UCSD-AML1 (cell line): ENCODE results near the gene TMEM178B.
"Not testable (repeated sequence)": the region's sequence is repeated elsewhere in the genome, so short reads cannot be mapped to it uniquely, and the experiment has no call there.

Experiments used
- DNase-seq: peaks from one replicate; lab custom pipeline; 2025; ENCODE audit not compliant: unreplicated experiment; lab: John Stamatoyannopoulos, UW

TMEM178B gene

DNA sequence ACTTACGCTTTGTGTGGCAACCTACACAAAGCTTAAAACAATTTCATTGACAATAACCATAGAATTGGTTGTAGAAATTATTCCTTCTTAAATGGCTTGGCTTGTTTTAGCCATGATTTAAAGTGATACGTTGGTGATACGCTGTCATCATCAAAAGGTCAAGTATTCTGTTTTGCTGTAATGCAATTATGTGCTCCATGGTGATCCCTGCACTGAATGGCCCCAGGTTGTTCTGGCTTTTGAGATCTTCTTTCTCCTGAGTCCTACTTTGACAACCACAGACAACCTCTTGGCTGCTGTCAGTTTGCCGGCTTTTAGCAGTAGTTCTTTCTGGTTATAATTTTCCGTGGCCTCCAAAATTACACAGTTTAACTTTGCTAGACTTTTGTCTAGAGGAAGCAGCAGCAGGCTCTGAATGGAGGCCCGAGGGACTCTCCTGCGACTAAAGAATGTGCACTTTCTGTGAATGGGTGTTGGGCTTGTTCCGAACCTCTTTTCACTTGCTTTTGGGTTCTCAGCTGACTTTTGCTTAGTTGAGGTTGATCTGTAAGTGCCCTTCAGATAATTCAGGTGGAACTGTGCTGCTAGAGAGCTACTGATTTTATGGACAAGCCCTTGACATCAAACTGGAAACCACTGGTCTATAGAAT, 104.7 kb downstream of the TMEM178B start:
- no peak for DNase-seq

DNA sequence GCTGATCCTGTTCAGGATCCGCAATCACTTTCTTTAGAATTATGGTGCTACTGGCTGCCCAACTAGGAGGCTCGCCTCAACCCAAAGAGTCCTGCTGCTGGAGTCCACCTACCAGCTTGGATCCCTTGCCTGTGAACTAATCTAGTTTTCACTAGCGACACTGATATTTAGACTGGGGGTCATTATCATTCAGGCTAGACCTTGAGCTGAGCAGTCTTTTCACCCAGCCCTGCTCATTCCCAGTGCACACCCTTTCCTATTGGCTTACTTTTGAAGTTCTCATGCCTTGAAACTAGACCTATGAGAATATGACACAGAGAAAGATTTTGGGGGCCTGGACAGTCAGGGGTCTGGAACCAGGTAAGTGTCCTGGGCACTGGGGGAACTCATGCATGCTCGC, 107.9 kb downstream of the TMEM178B start:
- no peak for DNase-seq

DNA sequence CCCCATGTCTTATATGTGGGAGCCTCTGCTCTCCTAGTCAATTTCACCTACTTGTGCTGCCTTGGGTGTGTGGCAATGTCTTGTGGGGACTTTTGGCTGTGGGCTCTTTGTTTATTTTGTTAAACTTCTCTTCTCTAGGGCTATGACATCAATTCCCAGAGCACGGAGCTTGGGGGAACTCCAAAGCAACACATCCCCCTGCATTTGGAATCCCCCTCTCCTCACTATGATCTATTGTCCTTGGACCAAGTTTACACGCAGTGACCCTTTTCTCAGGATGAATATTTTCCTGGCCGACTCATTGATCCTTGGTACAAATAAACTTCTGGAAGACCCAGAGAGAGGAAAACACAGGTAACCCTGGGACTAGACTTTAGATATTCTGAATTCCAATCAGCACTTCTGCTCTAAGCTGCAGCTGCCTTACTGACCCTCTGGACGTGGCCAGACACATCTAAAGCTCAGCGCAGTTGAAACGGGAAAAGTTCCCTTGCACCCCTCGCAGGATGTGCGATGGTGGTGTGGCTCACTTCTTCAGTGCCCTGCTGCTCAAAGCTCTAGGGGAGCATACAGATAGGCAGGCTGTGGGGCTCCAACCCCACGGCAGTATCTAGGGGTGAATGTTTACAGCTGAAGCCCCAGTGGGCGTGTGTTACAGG, 110.8 kb downstream of the TMEM178B start:
- DNase-seq = no peak

DNA sequence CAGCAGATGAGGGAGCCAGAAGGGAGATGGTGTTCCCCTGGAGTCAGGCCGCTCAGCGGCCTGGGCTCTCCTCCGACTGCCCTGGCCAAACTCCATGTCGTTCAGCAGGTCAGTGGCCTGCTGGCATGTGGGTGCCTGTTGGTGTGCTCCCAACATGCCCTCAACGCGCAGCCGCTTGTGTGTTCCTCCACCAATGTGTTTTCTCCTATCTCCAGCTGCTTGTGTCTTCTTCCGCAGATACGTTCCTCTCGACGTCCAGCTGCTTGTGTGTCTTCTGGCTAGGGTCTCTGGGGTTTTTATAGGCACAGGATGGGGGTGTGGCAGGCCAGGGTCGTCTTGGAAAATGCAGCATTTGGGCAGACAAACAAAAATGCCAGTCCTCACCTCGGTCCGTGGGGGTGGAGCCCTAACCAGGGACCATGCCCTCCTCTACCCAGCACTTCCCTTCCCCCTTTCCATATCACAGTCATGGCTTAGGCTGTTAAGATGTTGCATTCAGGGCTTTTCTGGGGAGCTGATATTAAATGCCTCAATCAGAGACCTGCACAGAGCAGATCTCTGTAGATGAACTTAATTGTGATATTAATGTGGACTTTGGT, 111.6 kb downstream of the TMEM178B start:
- DNase-seq = no peak

DNA sequence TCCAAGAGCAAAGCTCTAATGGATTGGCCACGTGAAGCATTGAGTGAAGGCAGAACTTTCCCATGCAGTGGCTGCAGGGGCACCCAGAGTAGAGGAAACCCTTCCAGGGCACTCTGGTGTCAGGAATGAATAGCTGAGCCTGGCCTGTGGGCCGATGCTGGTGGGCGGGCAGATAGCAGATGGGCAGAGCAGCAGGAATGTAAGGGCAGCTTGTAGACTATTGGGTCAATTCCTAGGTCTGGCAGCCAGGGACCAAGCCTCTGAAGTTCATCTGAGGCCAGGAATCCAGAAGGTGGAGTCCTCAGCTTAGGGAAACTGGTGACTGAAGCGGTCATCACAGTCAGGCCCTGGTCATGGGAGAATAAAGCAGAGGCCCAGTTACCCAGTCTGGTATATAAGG, 115.4 kb downstream of the TMEM178B start:
- no peak for DNase-seq

DNA sequence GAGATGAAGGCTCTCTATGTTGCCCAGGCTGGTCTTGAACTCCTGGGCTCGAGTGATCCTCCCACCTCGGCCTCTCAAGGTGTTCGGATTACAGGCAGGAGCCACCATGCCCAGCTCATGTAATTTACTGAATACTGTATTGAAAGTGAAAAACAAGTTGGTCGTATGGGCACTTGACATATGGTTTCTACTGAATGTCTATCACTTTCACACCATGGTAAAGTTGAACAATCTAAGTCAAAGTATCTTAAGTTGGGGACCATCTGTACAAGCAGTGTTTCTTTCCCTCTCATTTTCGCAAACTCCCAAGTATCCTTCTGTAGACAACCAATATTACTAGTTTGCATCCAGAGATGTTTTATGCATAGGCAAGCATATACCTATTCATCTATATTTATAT, 116.6 kb downstream of the TMEM178B start:
- DNase-seq = no peak

DNA sequence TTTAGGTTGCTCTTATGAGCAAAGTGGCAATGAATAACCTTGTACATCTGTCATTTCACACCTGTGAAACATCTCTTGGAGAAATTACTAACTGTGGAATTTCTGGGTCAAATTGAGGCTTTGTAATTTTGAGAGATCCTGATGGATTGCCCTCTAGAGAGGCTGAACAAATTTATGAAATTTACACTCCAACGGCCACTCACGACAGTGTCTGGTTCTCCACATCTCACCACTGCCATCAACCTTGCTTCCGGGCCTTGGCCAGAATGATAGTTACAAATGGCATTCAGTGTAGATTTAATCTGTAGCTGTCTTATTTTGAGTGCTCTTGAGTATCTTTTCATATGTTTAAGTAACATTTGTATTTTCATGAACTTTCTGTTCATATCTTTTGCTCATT, 117.4 kb downstream of the TMEM178B start:
- no peak for DNase-seq

DNA sequence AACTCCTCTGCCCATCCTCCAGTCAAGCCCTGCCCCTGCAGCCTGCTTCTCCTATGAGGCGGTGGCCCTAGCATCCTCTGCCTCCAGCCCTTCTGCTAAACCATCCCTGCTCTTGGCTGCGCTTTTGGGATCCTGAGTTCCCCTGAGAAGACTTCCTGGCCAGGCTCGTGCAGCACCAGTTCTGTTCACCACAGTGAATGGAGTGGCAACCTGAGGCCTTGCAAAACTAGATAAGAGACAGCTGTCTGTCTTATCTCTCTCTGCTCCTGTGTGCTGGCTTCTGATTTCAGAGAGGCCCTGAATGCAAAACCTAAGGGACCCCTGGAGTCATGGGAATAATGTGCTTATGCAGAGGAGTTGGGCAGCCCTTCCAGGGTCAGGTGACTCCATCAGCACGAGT, 119.2 kb downstream of the TMEM178B start:
- no peak for DNase-seq

DNA sequence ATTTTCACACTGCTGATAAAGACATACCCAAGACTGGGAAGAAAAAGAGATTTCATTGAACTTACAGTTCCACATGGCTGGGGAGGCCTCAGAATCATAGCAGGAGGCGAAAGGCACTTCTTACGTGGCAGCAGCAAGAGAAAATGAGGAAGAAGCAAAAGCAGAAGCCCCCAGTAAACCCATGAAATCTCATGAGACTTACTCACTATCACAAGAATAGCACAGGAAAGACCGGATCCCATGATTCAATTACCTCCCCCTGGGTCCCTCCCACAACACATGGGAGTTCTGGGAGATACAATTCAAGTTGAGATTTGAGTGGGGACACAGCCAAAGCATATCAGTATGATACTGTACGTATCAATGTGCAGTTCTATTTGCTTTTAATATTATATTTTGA, 121.9 kb downstream of the TMEM178B start:
- not testable (repeated sequence) for DNase-seq

DNA sequence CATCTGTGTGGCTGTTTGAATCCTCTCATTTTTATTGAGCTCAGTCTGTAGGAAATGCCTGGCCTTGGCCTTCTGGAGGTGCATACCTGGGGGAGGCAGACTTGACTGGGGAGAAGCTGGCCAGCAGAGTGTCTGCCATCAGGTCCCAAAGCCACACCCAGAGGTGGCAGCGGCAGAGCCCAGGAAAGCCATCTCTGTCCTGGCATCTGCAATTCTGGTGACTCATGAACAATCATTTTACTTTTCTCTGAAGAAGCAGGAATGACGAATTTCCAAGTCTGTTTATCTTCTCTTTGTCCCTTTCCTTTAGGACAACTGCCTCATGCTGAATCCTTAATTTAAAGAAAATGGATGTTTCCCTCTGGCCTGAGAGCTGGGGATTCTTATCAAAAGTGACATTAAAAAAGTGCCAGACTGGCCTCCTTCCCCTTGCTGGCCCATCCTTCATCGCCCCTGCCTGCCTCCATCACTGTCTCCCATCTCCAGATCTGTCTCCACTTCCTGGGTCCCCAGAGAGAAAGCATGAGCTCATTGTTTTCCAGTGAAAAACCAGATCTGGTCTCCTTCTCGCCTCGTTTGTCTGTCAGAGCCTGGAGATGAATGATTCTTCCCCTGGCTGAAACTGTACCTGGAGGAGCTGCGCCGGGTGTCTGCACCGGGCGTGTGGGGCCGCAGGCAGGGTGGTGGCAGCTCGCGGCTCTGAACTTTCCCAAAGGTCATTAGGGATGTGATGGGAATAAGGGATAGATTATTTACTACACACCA, 124.5 kb downstream of the TMEM178B start:
- no peak for DNase-seq

DNA sequence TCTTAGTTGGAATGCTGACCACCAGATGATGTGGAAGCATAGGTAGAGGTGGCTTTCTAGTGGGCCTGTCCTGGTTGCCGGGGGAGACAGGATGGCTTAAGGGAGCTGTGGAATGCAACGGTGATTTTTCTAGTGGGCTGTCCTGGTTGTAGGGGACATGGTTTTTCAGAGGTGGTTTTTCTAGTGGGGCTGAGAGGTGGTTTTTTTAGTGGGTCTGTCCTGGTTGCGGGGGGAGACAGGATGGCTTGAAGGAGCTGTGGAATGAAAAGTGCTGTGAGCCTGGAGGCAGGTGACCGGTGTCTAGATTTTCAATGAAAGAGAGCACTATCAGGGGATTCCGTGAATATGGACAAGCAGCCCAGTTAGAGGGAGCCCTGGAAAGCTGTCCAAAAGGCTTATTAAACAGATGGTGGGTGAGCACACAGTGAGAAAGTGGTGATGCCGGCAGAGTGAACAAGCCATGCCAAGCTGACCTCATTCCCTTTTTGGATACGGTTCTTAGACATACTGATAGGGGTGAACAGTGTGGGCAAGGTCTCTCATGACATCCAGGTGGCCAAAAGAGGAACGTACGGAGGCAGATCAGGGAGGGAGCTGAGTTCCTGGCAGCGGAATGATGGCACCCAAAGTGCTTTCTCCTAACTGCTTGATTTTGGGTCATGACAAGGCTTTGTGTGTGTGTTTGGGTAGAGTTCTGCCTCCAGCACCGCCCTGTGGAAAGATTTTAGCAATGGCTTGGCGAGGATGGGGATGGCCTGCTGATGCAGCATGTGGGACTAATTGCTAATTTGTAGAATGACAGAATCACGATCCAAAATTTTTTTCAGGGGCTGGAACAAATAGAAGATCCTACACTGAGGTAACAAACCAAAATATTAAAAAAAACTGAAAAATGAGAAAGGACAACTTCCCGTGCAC, 126.6 kb downstream of the TMEM178B start:
- no peak for DNase-seq

DNA sequence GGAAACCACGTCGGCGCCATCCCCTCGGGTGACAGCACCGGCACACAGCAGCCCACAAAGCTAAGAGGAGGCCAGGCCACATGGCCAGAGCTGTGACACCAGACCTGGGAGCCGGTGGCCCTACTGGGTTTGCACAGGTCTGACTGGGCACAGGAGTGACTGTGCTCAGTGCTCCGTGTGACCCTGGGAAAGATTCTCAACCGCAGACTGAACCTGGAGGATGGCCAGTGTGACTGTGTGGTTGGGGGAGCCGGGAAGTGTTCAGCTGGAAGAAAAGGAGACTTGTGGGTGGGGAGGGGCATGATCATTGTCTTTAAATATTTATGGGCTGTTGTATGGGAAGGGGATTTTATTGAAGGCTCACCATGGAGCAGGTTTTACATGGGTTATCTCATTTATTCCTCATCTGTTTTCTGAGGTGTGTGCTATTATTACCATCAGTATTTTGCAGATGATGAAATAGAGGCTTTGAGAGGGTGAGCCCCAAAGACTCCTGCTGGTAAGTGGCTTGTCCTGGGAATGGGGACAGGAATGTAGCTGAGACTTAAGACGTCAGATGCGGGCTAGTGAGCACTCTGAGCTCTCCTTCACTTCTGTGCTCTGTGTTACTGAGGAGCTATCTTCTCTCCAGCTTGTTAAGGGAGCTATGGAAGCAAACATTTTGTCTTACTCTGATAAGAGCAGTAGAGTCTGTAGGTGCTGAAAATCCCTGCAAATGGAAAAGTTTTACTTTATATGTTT, 127.5 kb downstream of the TMEM178B start:
- DNase-seq = no peak

DNA sequence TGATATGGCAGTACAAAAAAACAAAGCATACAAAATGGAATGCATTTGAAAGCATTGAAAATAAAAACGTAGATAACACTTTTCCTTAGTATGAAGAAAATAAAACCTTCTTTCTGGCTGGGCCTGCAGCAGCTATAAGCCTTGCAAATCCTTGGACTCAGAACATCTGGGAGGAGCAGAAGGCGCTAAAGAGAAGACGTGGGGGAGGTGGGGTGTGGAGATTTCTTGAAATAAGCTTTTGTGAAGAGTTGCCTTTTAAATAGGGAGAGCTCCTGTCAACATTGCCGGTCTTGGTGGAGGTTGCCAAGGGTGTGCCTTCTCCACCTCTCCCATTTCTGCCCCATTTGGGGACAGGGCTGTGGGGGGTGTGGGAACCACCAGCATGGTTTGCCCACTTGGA, 128.7 kb downstream of the TMEM178B start:
- no peak for DNase-seq

DNA sequence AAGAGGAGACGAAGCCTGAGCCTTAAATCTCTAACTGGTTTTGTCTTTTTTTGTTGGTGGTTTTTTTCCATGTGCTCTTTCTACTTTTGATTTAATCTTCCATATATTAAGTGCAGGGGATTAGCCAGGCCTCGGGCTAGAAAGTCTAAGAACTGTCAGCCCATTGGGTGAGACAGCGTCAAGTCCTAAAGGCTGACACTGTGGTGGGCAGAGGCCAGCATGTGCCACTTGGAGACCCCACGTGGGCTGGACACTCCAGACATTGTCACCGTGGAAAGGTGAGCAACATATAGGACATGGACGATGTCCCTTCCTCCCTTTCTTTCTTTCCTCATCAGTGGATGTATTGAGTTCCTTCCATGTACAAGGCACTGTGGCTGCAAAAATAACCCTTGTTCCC, 129.3 kb downstream of the TMEM178B start:
- no peak for DNase-seq

DNA sequence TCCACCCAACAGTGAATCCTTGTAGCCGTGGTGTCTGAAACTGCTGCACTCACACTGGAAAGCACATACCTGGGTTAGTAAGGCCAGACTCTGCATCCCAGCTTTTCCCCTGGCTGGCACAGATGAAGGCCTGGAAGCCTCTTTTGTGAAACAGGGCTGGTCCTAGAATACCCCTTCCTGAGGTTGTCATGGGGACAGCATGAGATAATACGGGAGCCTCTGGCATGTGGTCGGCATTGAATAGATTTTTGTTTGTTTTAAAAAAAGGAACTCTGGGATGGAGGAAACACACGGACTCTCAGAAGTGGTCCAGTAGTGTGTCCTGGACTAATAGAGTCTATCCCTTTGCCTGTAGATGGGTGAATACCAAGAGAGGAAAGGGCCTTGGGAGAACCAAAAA, 129.7 kb downstream of the TMEM178B start:
- no peak for DNase-seq

DNA sequence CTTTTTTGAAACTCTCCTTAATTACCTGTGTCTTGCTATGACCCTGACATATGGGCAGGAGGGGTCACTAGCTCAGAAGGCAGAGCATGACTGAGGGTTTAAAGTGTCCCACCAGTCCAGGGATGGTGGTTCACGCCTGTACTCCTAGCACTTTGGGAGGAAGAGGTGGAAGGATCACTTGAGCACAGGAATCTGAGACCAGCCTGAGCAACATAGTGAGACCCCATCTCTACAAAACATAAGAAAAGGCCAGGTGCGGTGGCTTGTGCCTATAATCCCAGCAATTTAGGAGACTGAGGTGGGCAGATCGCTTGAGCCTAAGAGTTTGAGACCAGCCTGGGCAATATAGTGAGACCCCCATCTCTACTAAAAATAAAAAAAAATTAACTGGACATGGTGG, 133.8 kb downstream of the TMEM178B start:
- DNase-seq = no peak

DNA sequence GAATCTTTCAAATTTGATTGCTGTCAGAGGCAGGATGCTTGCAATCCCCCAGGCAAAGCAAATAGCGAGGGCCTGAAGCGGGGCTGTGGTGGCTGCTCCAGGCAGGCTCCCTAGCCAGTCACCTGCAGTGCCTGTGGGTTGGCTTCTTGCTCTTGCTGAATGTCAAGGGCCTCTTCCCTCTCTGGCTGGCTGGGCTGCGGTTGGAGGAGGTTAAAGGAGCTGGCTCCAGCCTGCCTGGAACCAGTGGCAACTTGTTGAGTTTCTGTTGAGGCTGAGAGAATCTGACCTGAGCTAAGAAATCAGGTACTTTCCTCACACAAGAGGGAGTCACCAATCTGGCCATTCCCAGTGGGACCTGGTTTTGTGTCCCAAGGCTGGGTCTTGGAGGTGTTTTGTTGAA, 134.7 kb downstream of the TMEM178B start:
- no peak for DNase-seq

DNA sequence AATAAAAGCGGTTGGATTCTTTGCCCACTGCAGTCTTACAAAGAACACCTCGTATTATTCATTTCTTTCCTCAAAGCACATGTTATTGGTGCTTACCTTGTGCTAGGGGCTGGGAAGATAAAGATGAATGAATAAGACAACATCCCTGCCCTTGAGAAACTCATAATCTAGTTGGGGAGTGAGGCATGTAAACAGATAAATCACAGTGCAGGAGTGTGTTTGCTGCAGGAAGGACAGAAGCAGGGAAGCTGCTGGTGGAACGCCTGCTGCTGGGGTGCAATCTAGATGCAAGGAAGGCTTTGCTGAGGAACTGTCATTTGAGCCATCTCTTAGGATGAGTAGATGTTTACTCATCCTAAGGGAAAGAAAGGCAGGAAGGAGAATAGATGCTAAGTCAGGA, 135.6 kb downstream of the TMEM178B start:
- DNase-seq = no peak

DNA sequence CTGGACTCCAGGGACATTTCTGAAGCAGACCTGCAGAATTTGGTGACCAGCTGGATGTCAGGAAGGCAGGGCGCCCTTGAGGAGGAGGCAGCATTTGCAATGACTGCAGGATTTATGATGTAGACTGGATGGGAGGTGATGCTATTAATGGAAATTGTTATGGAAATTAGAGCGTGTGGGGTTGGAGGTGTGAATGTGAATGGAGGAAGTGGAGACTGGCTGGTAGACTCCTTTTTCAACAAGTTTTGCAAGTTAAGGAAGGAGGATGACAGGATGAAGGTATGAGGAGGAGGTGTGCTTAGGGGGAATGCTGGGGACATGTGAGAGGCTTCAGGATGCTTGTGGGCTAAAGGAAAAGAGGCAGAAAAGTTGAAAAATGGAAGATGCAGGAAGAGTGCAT, 137.0 kb downstream of the TMEM178B start:
- DNase-seq = no peak

DNA sequence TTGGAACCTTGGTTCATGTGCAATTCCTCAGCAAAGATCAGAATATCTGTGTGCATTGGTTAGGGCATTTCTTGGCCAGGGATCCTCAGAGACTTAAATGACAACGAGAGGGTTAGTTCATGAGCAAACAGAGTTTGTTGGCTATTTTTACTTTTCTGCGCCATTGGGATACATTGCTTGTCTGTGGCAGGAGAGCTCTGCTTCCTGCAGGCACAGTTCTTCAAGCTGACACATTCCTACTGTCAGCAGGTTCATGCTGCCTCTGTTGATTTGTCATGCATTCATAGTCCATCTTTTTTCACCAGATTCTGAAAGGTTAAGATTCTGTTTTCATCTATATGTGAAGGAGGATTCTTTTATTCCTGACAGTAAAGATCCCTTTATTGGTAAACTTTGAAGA, 139.4 kb downstream of the TMEM178B start:
- DNase-seq = no peak
